Measurements from ENCODE around the gene MBOAT2.

DNA sequence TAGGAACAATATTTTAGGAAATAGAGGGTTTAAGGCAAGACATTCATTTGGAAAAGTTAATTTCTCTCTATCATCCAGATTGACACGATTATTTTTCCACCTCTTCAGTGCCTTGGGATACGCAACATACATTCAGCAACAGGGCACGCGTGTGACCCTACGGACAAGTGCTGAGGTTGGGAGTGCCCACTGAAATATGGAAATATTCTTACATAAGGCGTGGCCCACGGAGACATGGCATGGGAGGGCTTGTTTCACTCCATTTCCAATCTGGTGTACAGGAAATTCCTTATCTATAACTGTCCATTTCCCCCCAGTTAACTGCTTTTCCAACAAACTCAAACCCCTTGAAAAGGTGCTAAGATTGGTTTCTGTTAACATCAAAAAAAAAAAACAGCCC, 145.2 kb downstream of the MBOAT2 start:
- TF ChIP-seq, protein P1, sequence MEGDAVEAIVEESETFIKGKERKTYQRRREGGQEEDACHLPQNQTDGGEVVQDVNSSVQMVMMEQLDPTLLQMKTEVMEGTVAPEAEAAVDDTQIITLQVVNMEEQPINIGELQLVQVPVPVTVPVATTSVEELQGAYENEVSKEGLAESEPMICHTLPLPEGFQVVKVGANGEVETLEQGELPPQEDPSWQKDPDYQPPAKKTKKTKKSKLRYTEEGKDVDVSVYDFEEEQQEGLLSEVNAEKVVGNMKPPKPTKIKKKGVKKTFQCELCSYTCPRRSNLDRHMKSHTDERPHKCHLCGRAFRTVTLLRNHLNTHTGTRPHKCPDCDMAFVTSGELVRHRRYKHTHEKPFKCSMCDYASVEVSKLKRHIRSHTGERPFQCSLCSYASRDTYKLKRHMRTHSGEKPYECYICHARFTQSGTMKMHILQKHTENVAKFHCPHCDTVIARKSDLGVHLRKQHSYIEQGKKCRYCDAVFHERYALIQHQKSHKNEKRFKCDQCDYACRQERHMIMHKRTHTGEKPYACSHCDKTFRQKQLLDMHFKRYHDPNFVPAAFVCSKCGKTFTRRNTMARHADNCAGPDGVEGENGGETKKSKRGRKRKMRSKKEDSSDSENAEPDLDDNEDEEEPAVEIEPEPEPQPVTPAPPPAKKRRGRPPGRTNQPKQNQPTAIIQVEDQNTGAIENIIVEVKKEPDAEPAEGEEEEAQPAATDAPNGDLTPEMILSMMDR (IDR thresholded peaks at IDR 0.05 in 4 of 5, conservative IDR thresholded peaks at IDR 0.05 in 1 of 5), result no peak
- TF ChIP-seq POLR2A (IDR thresholded peaks at IDR 0.05), result no peak
